ENCODE data around the gene TOP3A.

DNA sequence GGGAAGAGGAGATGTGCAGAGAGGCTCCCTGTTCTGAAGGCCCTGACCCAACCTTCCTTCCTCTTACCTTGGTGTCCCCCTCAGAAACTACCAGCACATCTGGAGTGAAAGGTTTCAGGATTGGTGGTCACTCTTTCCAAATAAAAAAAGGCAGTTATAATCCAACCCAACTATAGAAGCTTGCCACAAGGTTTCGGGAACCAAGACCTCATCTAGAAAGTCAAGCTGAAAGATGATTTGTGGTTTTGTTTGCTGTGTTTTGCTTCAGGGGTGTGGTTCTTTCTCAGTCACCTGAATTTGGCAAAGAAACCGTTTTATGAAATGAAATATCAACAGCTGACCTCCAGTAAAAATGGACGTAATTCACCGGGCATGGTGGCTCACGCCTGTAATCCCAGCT lies 29.2 kb upstream of the TOP3A start:
- TF ChIP-seq CTCF (IDR thresholded peaks at IDR 0.05): no peak
- TF ChIP-seq POLR2AphosphoS5 (IDR thresholded peaks at IDR 0.05): no peak
- no peak for TF ChIP-seq POLR2A (IDR thresholded peaks at IDR 0.05)

Measured in prostate gland (tissue), 2 donors.